IMR-90 (cell line): ENCODE results near the gene HNRNPL. TPM values are rescaled to one million over a fixed set of nuclear protein-coding genes. Genes with fewer than 3 reads are reported as not detected.

Source experiments
- ATAC-seq: fragments of 200-7000 bp; cut with Tn5 transposase; 2 replicates; pipeline ENCODE4 v1.9.1; 2020; ENCODE audit warnings: low read depth, mild to moderate bottlenecking, moderate library complexity
- BruUV-seq: library from RNA; stranded (reverse); fragments of 400-500 nt; replicated peaks from 2 replicates; lab custom pipeline; 2021; lab: Mats Ljungman, UMichigan
- CTCF ChIA-PET: fragments of 300-600 bp; formaldehyde crosslinking; extraction: SDS; loops from one replicate; lab custom pipeline; 2021; ENCODE audit warnings: antibody characterized with exemption; lab: Yijun Ruan, JAX
- POLR2A ChIA-PET: fragments of 300-600 bp; sonication (Branson Sonifier 250); formaldehyde crosslinking; loops from one replicate; lab custom pipeline; 2022; ENCODE audit warnings: antibody characterized with exemption; ENCODE audit not compliant: unreplicated experiment; lab: Charles Lee
- DNase-seq: peaks from one replicate; pipeline ENCODE4 v3.0.0; 2013
- H2AFZ ChIP-seq: replicated peaks from 2 replicates; pipeline ENCODE3; 2013; ENCODE audit warnings: low read length, mild to moderate bottlenecking; ENCODE audit not compliant: poor library complexity
- H2AK5ac ChIP-seq: 2 replicates; pipeline ENCODE4 v1.6.1; 2013; ENCODE audit warnings: low read depth, low read length, inconsistent platforms
- H2AK9ac ChIP-seq: replicated peaks from 2 replicates; pipeline ENCODE3; 2013; ENCODE audit warnings: mild to moderate bottlenecking, low read depth, low read length, moderate library complexity; ENCODE audit not compliant: poor library complexity
- H2BK120ac ChIP-seq: 2 replicates; pipeline ENCODE4 v1.6.1; 2013; ENCODE audit warnings: low read depth, low read length, inconsistent platforms
- H2BK15ac ChIP-seq: 3 replicates; pipeline ENCODE4 v1.6.1; 2013; ENCODE audit warnings: low read depth, low read length, inconsistent platforms
- H2BK20ac ChIP-seq: 2 replicates; pipeline ENCODE4 v1.6.1; 2013; ENCODE audit warnings: low read depth, mild to moderate bottlenecking, inconsistent platforms, low read length, moderate library complexity
- H2BK5ac ChIP-seq: 2 replicates; pipeline ENCODE4 v1.6.1; 2013; ENCODE audit warnings: mild to moderate bottlenecking, low read depth, low read length, inconsistent platforms; ENCODE audit not compliant: poor library complexity, severe bottlenecking
- H3K14ac ChIP-seq: replicated peaks from 2 replicates; pipeline ENCODE4 v1.6.1; 2013; ENCODE audit warnings: low read depth, low read length, inconsistent platforms
- H3K18ac ChIP-seq: 2 replicates; pipeline ENCODE4 v1.6.1; 2013; ENCODE audit warnings: low read depth, low read length, control low read depth
- H3K23ac ChIP-seq: 2 replicates; pipeline ENCODE4 v1.6.1; 2013; ENCODE audit warnings: low read depth, low read length, inconsistent platforms
- H3K27ac ChIP-seq: 2 replicates; pipeline ENCODE4 v1.5.1; 2013; ENCODE audit warnings: mild to moderate bottlenecking, control low read depth, low read length; ENCODE audit not compliant: insufficient read depth
- H3K27me3 ChIP-seq: 2 replicates; pipeline ENCODE4 v1.6.1; 2013; ENCODE audit warnings: low read length; ENCODE audit not compliant: control insufficient read depth, insufficient read depth
- H3K36me3 ChIP-seq: 2 replicates; pipeline ENCODE4 v1.6.1; 2013; ENCODE audit warnings: low read length, mixed read lengths; ENCODE audit not compliant: control insufficient read depth, insufficient read depth
- H3K4ac ChIP-seq: 2 replicates; pipeline ENCODE4 v1.6.1; 2013; ENCODE audit warnings: low read depth, low read length, inconsistent platforms
- H3K4me1 ChIP-seq: 2 replicates; pipeline ENCODE4 v1.6.1; 2013; ENCODE audit warnings: low read length, mixed read lengths; ENCODE audit not compliant: control insufficient read depth, insufficient read depth
- H3K4me2 ChIP-seq: 2 replicates; pipeline ENCODE4 v1.6.1; 2013; ENCODE audit warnings: low read depth, mild to moderate bottlenecking, control low read depth, low read length, moderate library complexity
- H3K4me3 ChIP-seq: 2 replicates; pipeline ENCODE4 v1.5.1; 2013; ENCODE audit warnings: low read depth, mild to moderate bottlenecking, control low read depth, low read length, moderate library complexity; ENCODE audit not compliant: insufficient read depth
- H3K56ac ChIP-seq: 2 replicates; pipeline ENCODE4 v1.6.1; 2013; ENCODE audit warnings: low read length, inconsistent platforms; ENCODE audit not compliant: insufficient read depth; ENCODE audit errors: extremely low read depth
- H3K79me1 ChIP-seq, 2 experiments: 2 replicates each; pipeline ENCODE4 v1.6.1; 2013; ENCODE audit warnings: low read length in 2 of 2, inconsistent platforms in 1 of 2, low read depth in 1 of 2
- H3K9ac ChIP-seq: 2 replicates; pipeline ENCODE4 v1.6.1; 2013; ENCODE audit warnings: low read depth, low read length, control low read depth
- H3K9me1 ChIP-seq: 2 replicates; pipeline ENCODE4 v1.6.1; 2013; ENCODE audit warnings: low read length, inconsistent platforms; ENCODE audit not compliant: insufficient read depth
- H3K9me3 ChIP-seq: 2 replicates; pipeline ENCODE4 v1.6.1; 2013; ENCODE audit warnings: low read length; ENCODE audit not compliant: control insufficient read depth, insufficient read depth
- H4K20me1 ChIP-seq: 2 replicates; pipeline ENCODE4 v1.6.1; 2013; ENCODE audit warnings: low read length, inconsistent platforms; ENCODE audit not compliant: insufficient read depth
- H4K5ac ChIP-seq: 2 replicates; pipeline ENCODE4 v1.6.1; 2013; ENCODE audit warnings: mild to moderate bottlenecking, low read depth, low read length, control low read depth
- H4K8ac ChIP-seq, 2 experiments: 2 replicates each; pipeline ENCODE4 v1.6.1; 2013; ENCODE audit warnings: low read depth in 2 of 2, low read length in 2 of 2, control low read depth in 1 of 2, inconsistent platforms in 1 of 2
- H4K91ac ChIP-seq: 2 replicates; pipeline ENCODE4 v1.6.1; 2013; ENCODE audit warnings: low read depth, low read length, inconsistent platforms; ENCODE audit not compliant: insufficient read depth
- CEBPB ChIP-seq: IDR thresholded peaks from 2 replicates; pipeline ENCODE4 v1.6.1; 2012; ENCODE audit warnings: low read depth, low read length, improper control_type of control experiment
- CTCF ChIP-seq: conservative IDR thresholded peaks from 2 replicates; pipeline ENCODE4 v1.5.1; 2012; ENCODE audit warnings: mild to moderate bottlenecking, low read depth, low read length, improper control_type of control experiment
- FOS ChIP-seq: fragments of 150-350 bp; IDR thresholded peaks from 2 replicates; pipeline ENCODE4 v1.6.1; 2016; ENCODE audit warnings: low read depth, low read length
- RAD21 ChIP-seq: IDR thresholded peaks from 2 replicates; pipeline ENCODE4 v1.6.1; 2012; ENCODE audit warnings: low read length, improper control_type of control experiment
- RCOR1 ChIP-seq: IDR thresholded peaks from 2 replicates; pipeline ENCODE4 v1.6.1; 2012; ENCODE audit warnings: mild to moderate bottlenecking, low read length, improper control_type of control experiment; ENCODE audit not compliant: insufficient replicate concordance
- RFX5 ChIP-seq: IDR thresholded peaks from 2 replicates; pipeline ENCODE4 v1.8.0; 2012; ENCODE audit warnings: low read depth, mild to moderate bottlenecking, low read length, moderate library complexity
- USF2 ChIP-seq: fragments of 150-350 bp; IDR thresholded peaks from 2 replicates; pipeline ENCODE4 v1.6.1; 2017; ENCODE audit warnings: mild to moderate bottlenecking, antibody characterized with exemption, low read length, low read depth
- WGBS, 2 experiments: methylation state at CpG; one replicate each; pipeline versions ENCODE4 v1.1.5 to v1.1.7; 2013; ENCODE audit warnings: missing lambda C conversion rate in 2 of 2; ENCODE audit not compliant: insufficient read length in 1 of 2; ENCODE audit errors: extremely low coverage in 2 of 2; 5-methylcytosine and 5-hydroxymethylcytosine counted together
- dilution Hi-C: fragments of 300-500 bp; cut with HindIII; formaldehyde crosslinking; loops from one replicate; pipeline ENCODE4 v1.14.3; 2018; ENCODE audit warnings: low sequenced_read_pairs; ENCODE audit not compliant: unreplicated experiment
- in situ Hi-C: fragments of 300-500 bp; cut with MboI; formaldehyde crosslinking; loops from 3 replicates; pipeline ENCODE4 v1.14.3; 2019; ENCODE audit warnings: low sequenced_read_pairs, inconsistent platforms, mixed read lengths
- intact Hi-C: fragments of 100-400 bp; cut with micrococcal nuclease; formaldehyde crosslinking; loops from 2 replicates; pipeline ENCODE4 v1.10.0; 2022
- polyA plus RNA-seq, 3 experiments: library from polyadenylated mRNA; depleted of rRNA; stranded (reverse); fragments of >200 nt; gene quantifications; 2 replicates each; pipeline ENCODE4 v1.2.3, GENCODE V29; 2012; ENCODE audit warnings: low replicate concordance in 1 of 3
- total RNA-seq: library from RNA; depleted of rRNA; stranded (reverse); fragments of >200 nt; gene quantifications from 2 replicates; pipeline ENCODE4 v1.2.3, GENCODE V29; 2012

Gene HNRNPL
- total and polyA plus RNA-seq, 2 of the 4 experiments (the other 2 are of a cell fraction) = 277 to 429 TPM

GRCh38 chr19:38817081-38817480 lies 32.7 kb downstream of the HNRNPL start:
- H4K20me1 ChIP-seq = no peaks in the 10 kb centered on the region
- H3K18ac ChIP-seq = no peak overlapping the region
- dilution Hi-C loops = no loop called here
- H3K9ac ChIP-seq = no peak overlapping the region
- no peak overlapping the region for H4K5ac ChIP-seq
- no peak overlapping the region for H4K8ac ChIP-seq
- ATAC-seq (no peak), DNase-seq (no peak)
- no peak overlapping the region for H2AK5ac ChIP-seq
- no peak overlapping the region for H4K91ac ChIP-seq
- H3K36me3 ChIP-seq = peaks cover 28% of the 10 kb centered on the region
- no peaks in the 10 kb centered on the region for H3K9me3 ChIP-seq
- H2BK5ac ChIP-seq = no peak overlapping the region
- H3K4ac ChIP-seq = no peak overlapping the region
- H2BK15ac ChIP-seq = no peak overlapping the region
- intact Hi-C loops = no loop called here
- BruUV-seq = no TSS peak
- H2AFZ ChIP-seq = no peak overlapping the region
- TF ChIP-seq USF2 = no peak
- TF ChIP-seq RFX5 = no peak
- TF ChIP-seq CTCF = no peak
- no peak for TF ChIP-seq CEBPB
- no peak for TF ChIP-seq FOS
- no peak for TF ChIP-seq RCOR1
- no peak for TF ChIP-seq RAD21
- H3K9me1 ChIP-seq = 0 out of 2 replicates have a peak, but pooled peaks cover 10% of the 10 kb centered on the region
- H2BK20ac ChIP-seq = no peak overlapping the region
- no peak overlapping the region for H3K56ac ChIP-seq
- no peaks in the 10 kb centered on the region for H3K27me3 ChIP-seq
- ChIA-PET CTCF (no interaction called here), POLR2A (no interaction called here)
- H2AK9ac ChIP-seq = no peak overlapping the region
- peaks cover 0 to 4% of the 10 kb centered on the region in 2 experiments; a peak in 1 of 4 replicates for H3K79me1 ChIP-seq
- no peaks in the 10 kb centered on the region for H3K4me1 ChIP-seq
- 100% methylated on average over 2 of the region's 15 CpGs; no CpG with 5 or more reads in 1 of the 2 experiments for WGBS, 2 experiments
- no peak overlapping the region for H3K14ac ChIP-seq
- in situ Hi-C loops = no loop called here
- H2BK120ac ChIP-seq = no peak overlapping the region
- no peak overlapping the region for H3K4me2 ChIP-seq
- no peak overlapping the region for H3K4me3 ChIP-seq
- no peak overlapping the region for H3K27ac ChIP-seq
- H3K23ac ChIP-seq = no peak overlapping the region
